GM10847 (cell line): ENCODE measurements around the gene C1QTNF4.

Experiments
- POLR2A ChIP-seq: IDR thresholded peaks from 2 replicates; pipeline ENCODE4 v1.6.1; 2011; ENCODE audit not compliant: insufficient read length; ENCODE audit errors: extremely low read depth

Gene C1QTNF4

GRCh38 chr11:47599902-47600301, 5.7 kb upstream of the C1QTNF4 start:
- TF ChIP-seq POLR2A = no peak

GRCh38 chr11:47595967-47596366, 1.8 kb upstream of the C1QTNF4 start:
- no peak for TF ChIP-seq POLR2A

- TF ChIP-seq POLR2A = no peak
Measured at GRCh38 chr11:47595029-47595428, 818 bp upstream of the C1QTNF4 start.

GRCh38 chr11:47593492-47593933, 698 bp downstream of the C1QTNF4 start:
- no peak for TF ChIP-seq POLR2A

- no peak for TF ChIP-seq POLR2A
Measured at GRCh38 chr11:47592970-47593369, 1.2 kb downstream of the C1QTNF4 start.

GRCh38 chr11:47592251-47592650, 2.0 kb downstream of the C1QTNF4 start:
- TF ChIP-seq POLR2A = no peak

GRCh38 chr11:47591764-47592163, 2.4 kb downstream of the C1QTNF4 start:
- TF ChIP-seq POLR2A = no peak

GRCh38 chr11:47589977-47590861, 4.0 kb downstream of the C1QTNF4 start:
- no peak for TF ChIP-seq POLR2A

GRCh38 chr11:47589584-47589976, 4.6 kb downstream of the C1QTNF4 start:
- no peak for TF ChIP-seq POLR2A

- no peak for TF ChIP-seq POLR2A
Measured at GRCh38 chr11:47589118-47589517, 5.1 kb downstream of the C1QTNF4 start.

GRCh38 chr11:47587723-47588326, 6.4 kb downstream of the C1QTNF4 start:
- TF ChIP-seq POLR2A = no peak

- no peak for TF ChIP-seq POLR2A
Measured at GRCh38 chr11:47587039-47587716, 7.0 kb downstream of the C1QTNF4 start.

- TF ChIP-seq POLR2A = no peak
Measured at GRCh38 chr11:47586098-47586855, 7.9 kb downstream of the C1QTNF4 start, which contains the start of gene FAM180B. FAM180B (plus strand) TSS chr11:47586678; CDS start chr11:47586769, 91 bp downstream.

GRCh38 chr11:47583844-47584243, 10.4 kb downstream of the C1QTNF4 start:
- no peak for TF ChIP-seq POLR2A
